T-cell (primary cell): ENCODE data around the gene GNGT2. TPM values are rescaled to one million over a fixed set of nuclear protein-coding genes. Genes with fewer than 3 reads are reported as not detected.
A peak's percentile ranks its signal among the peaks of the same experiment; 100 is the strongest.

Experiments
- ATAC-seq, 4 experiments: fragments of 200-7000 bp in 3 of 4; fragments of 150-1000 bp in 1 of 4; cut with Tn5 transposase; replicated peaks in 1 of 4; 1 replicate in 3 of 4; 2 replicates in 1 of 4; pipeline ENCODE4 v1.10.0; 2021; ENCODE audit warnings: moderate library complexity in 3 of 4, mild to moderate bottlenecking in 2 of 4, moderate number of reproducible peaks in 1 of 4
- CTCF ChIA-PET, 2 donors: fragments of 300-600 bp; sonication (Branson Sonifier 250); formaldehyde crosslinking; loops; one replicate each; lab custom pipeline; 2022; ENCODE audit warnings: antibody characterized with exemption in 2 of 2; lab: Charles Lee
- POLR2A ChIA-PET, 2 donors: fragments of 300-600 bp; sonication (Branson Sonifier 250); formaldehyde crosslinking; loops; one replicate each; lab custom pipeline; 2022; ENCODE audit warnings: antibody characterized with exemption in 2 of 2; lab: Charles Lee
- DNase-seq, 35 experiments: peaks; one replicate each; pipeline versions ENCODE4 v3.0.0 to v3.0.0-alpha.2; 2013 to 2023
- H3K27ac ChIP-seq: one replicate; pipeline ENCODE4 v1.5.1; 2013; ENCODE audit warnings: low read length
- H3K27me3 ChIP-seq, 2 experiments: replicated peaks in 1 of 2; 1 replicate in 1 of 2; 2 replicates in 1 of 2; pipeline versions ENCODE4 v1.6.1 to v1.7.0; 2013; ENCODE audit warnings: low read length in 1 of 2, mixed read lengths in 1 of 2; ENCODE audit not compliant: control insufficient read depth in 2 of 2, insufficient read depth in 2 of 2; ENCODE audit errors: extremely low read depth in 1 of 2
- H3K36me3 ChIP-seq, 2 donors: 1 replicate in 1 of 2; 2 replicates in 1 of 2; pipeline versions ENCODE4 v1.6.1 to v1.7.0; 2013; ENCODE audit warnings: low read length in 1 of 2; ENCODE audit not compliant: control insufficient read depth in 2 of 2, insufficient read depth in 1 of 2; ENCODE audit errors: extremely low read depth in 1 of 2
- H3K4me1 ChIP-seq, 2 experiments: 1 replicate in 1 of 2; 2 replicates in 1 of 2; pipeline versions ENCODE4 v1.6.1 to v1.7.0; 2013; ENCODE audit warnings: low read length in 2 of 2, mixed read lengths in 1 of 2; ENCODE audit not compliant: insufficient read depth in 2 of 2, control insufficient read depth in 1 of 2; ENCODE audit errors: extremely low read depth in 1 of 2
- H3K4me3 ChIP-seq, 2 donors: 1 replicate in 1 of 2; 2 replicates in 1 of 2; pipeline versions ENCODE4 v1.5.1 to v1.7.0; 2013; ENCODE audit warnings: mild to moderate bottlenecking in 2 of 2, low read length in 1 of 2, moderate library complexity in 1 of 2; ENCODE audit not compliant: control insufficient read depth in 1 of 2; ENCODE audit errors: extremely low read depth in 1 of 2
- H3K9me3 ChIP-seq: 2 replicates; pipeline ENCODE4 v1.7.0; 2013
- H3K27ac Mint-ChIP-seq, 2 donors: one replicate each; pipeline ENCODE4 v1.8.0; 2020 to 2021; ENCODE audit warnings: mild to moderate bottlenecking in 2 of 2, mixed read lengths in 2 of 2
- H3K27me3 Mint-ChIP-seq, 2 donors: one replicate each; pipeline ENCODE4 v1.8.0; 2021 to 2022; ENCODE audit warnings: mixed read lengths in 2 of 2
- H3K36me3 Mint-ChIP-seq: one replicate; pipeline ENCODE4 v1.8.0; 2021; ENCODE audit warnings: mixed read lengths
- H3K4me1 Mint-ChIP-seq, 3 donors: one replicate each; pipeline ENCODE4 v1.8.0; 2020 to 2022; ENCODE audit warnings: mixed read lengths in 3 of 3, mild to moderate bottlenecking in 1 of 3
- H3K4me3 Mint-ChIP-seq, 3 donors: one replicate each; pipeline ENCODE4 v1.8.0; 2020 to 2022; ENCODE audit warnings: mild to moderate bottlenecking in 3 of 3, mixed read lengths in 3 of 3, moderate library complexity in 3 of 3
- H3K9me3 Mint-ChIP-seq, 3 donors: one replicate each; pipeline ENCODE4 v1.8.0; 2020 to 2022; ENCODE audit warnings: mixed read lengths in 3 of 3
- WGBS: methylation state at CpG from one replicate; pipeline ENCODE4 v1.1.5; 2013; ENCODE audit warnings: missing lambda C conversion rate; ENCODE audit not compliant: insufficient coverage; 5-methylcytosine and 5-hydroxymethylcytosine counted together
- total RNA-seq, 35 experiments: library from RNA in 6 of 35; stranded (reverse) in 6 of 35; fragments of 120-200 nt in 1 of 35; gene quantifications; one replicate each; pipeline versions ENCODE4 v1.2.1 to v1.2.4 and lab custom pipeline; 2013 to 2026

GNGT2 gene
- total RNA-seq, 5 donors from 2014 or later (not counting 1 experiment from before 2014, with no cell fraction given) = 4.5 to 6.3 (median 5.0) TPM

GRCh38 chr17:49225554-49226236 lies 15.3 kb upstream of the GNGT2 start:
- H3K27ac Mint-ChIP-seq = peak overlapping the region in 1 of 2 donors; percentile 17
- H3K27me3 Mint-ChIP-seq = peaks cover 0 to 14% of the 10 kb centered on the region in 2 donors
- H3K36me3 ChIP-seq = peaks cover 0 to 18% of the 10 kb centered on the region in 2 donors
- WGBS = 95% methylated on average over 4 of the region's 8 CpGs
- H3K36me3 Mint-ChIP-seq = peaks cover 13% of the 10 kb centered on the region
- peak overlapping the region; percentile 9 to 34 (median 31) for H3K4me3 Mint-ChIP-seq
- ATAC-seq = no peak
- H3K4me3 ChIP-seq = no peak overlapping the region
- peaks cover 0 to 33% of the 10 kb centered on the region in 2 experiments for H3K27me3 ChIP-seq
- ChIA-PET POLR2A (no interaction called here), CTCF (interaction anchor here (0.7 to 2.3 kb wide), 4 partner anchors 15 to 221 kb away, joined by 3 to 11 read pairs (median 6); no protein-coding TSS in a partner anchor)
- H3K4me1 ChIP-seq = peaks cover 6 to 64% of the 10 kb centered on the region in 2 experiments
- H3K4me1 Mint-ChIP-seq = peaks cover 29 to 41% (median 31%) of the 10 kb centered on the region in 3 donors
- no peak overlapping the region for H3K27ac ChIP-seq
- no peaks in the 10 kb centered on the region for H3K9me3 Mint-ChIP-seq
- no peaks in the 10 kb centered on the region for H3K9me3 ChIP-seq
- DNase-seq = no peak

- peak overlapping the region; percentile 44 to 70 for H3K4me3 ChIP-seq
- no peak for ATAC-seq
- peaks cover 9 to 65% of the 10 kb centered on the region in 2 experiments for H3K4me1 ChIP-seq
These were observed 14.6 kb upstream of the GNGT2 start for GRCh38 chr17:49224997-49225337.

GRCh38 chr17:49224198-49224996 lies 14.0 kb upstream of the GNGT2 start:
- peaks cover 0 to 25% of the 10 kb centered on the region in 2 donors for H3K36me3 ChIP-seq

More at GRCh38 chr17:49224997-49225337, 14.6 kb upstream of the GNGT2 start:
- H3K9me3 Mint-ChIP-seq = no peaks in the 10 kb centered on the region
- peaks cover 31 to 44% (median 32%) of the 10 kb centered on the region in 3 donors for H3K4me1 Mint-ChIP-seq
- POLR2A ChIA-PET = no interaction called here
- peaks cover 0 to 14% of the 10 kb centered on the region in 2 donors for H3K27me3 Mint-ChIP-seq
- CTCF ChIA-PET = interaction anchor here in 1 of 2 donors (0.7 to 1.7 kb wide), 2 partner anchors 16 to 1991 kb away, joined by 3 to 5 read pairs; no protein-coding TSS in a partner anchor
- no peak for DNase-seq
- H3K36me3 ChIP-seq = peaks cover 0 to 24% of the 10 kb centered on the region in 2 donors
- peak overlapping the region; percentile 62 to 82 (median 76) for H3K4me3 Mint-ChIP-seq
- WGBS = 0% methylated on average over 1 of the region's 11 CpGs
- peaks cover 13% of the 10 kb centered on the region for H3K36me3 Mint-ChIP-seq
- H3K27ac ChIP-seq = no peak overlapping the region
- no peak overlapping the region for H3K27ac Mint-ChIP-seq
- no peaks in the 10 kb centered on the region for H3K9me3 ChIP-seq
- peaks cover 0 to 28% of the 10 kb centered on the region in 2 experiments for H3K27me3 ChIP-seq

GRCh38 chr17:49223517-49224197 lies 13.3 kb upstream of the GNGT2 start:
- ATAC-seq (peak; percentile 20 to 36 (median 28)), DNase-seq (peak in 30 of 35 experiments; percentile 17 to 75 (median 52))
- Mint-ChIP-seq H3K9me3 (no peaks in the 10 kb centered on the region), H3K27me3 (peaks cover 0 to 10% of the 10 kb centered on the region in 2 donors), H3K27ac (no peak overlapping the region), H3K4me1 (peaks cover 34 to 53% (median 40%) of the 10 kb centered on the region in 3 donors), H3K4me3 (peak overlapping the region; percentile 62 to 82 (median 76)), H3K36me3 (peaks cover 16% of the 10 kb centered on the region)
- ChIA-PET CTCF (interaction anchor here (0.6 to 1.2 kb wide), 7 partner anchors 8 to 177 kb away, joined by 3 to 10 read pairs (median 4); no protein-coding TSS in a partner anchor), POLR2A (no interaction called here)
- 8% methylated on average over 16 of the region's 31 CpGs for WGBS
- H3K27me3 ChIP-seq = peaks cover 0 to 18% of the 10 kb centered on the region in 2 experiments
- H3K27ac ChIP-seq = no peak overlapping the region
- H3K36me3 ChIP-seq = peaks cover 0 to 25% of the 10 kb centered on the region in 2 donors
- peaks cover 15 to 73% of the 10 kb centered on the region in 2 experiments for H3K4me1 ChIP-seq
- peak overlapping the region; percentile 44 to 70 for H3K4me3 ChIP-seq
- no peaks in the 10 kb centered on the region for H3K9me3 ChIP-seq

More at GRCh38 chr17:49224198-49224996, 14.0 kb upstream of the GNGT2 start:
- ATAC-seq (peak; percentile 56 to 69 (median 64)), DNase-seq (peak in 34 of 35 experiments; percentile 21 to 71 (median 48))
- H3K9me3 Mint-ChIP-seq = no peaks in the 10 kb centered on the region
- peak overlapping the region in 1 of 2 donors; percentile 23 for H3K27ac Mint-ChIP-seq
- peaks cover 13% of the 10 kb centered on the region for H3K36me3 Mint-ChIP-seq
- ChIA-PET CTCF (interaction anchor here (0.6 to 1.2 kb wide), 9 partner anchors 8 to 1991 kb away, joined by 3 to 10 read pairs (median 4); no protein-coding TSS in a partner anchor), POLR2A (no interaction called here)
- H3K4me1 ChIP-seq = peaks cover 11 to 66% of the 10 kb centered on the region in 2 experiments
- peak overlapping the region; percentile 62 to 82 (median 76) for H3K4me3 Mint-ChIP-seq
- peaks cover 0 to 23% of the 10 kb centered on the region in 2 experiments for H3K27me3 ChIP-seq
- WGBS = under 1% methylated on average over 94 of the region's 95 CpGs
- peaks cover 27 to 46% (median 33%) of the 10 kb centered on the region in 3 donors for H3K4me1 Mint-ChIP-seq
- H3K4me3 ChIP-seq = peak overlapping the region; percentile 44 to 70
- H3K27me3 Mint-ChIP-seq = peaks cover 0 to 10% of the 10 kb centered on the region in 2 donors
- no peaks in the 10 kb centered on the region for H3K9me3 ChIP-seq
- no peak overlapping the region for H3K27ac ChIP-seq

- Histone ChIP-seq H3K9me3 (no peaks in the 10 kb centered on the region), H3K36me3 (peaks cover 0 to 25% of the 10 kb centered on the region in 2 donors), H3K4me3 (no peak overlapping the region), H3K4me1 (peaks cover 16 to 78% of the 10 kb centered on the region in 2 experiments), H3K27me3 (peaks cover 0 to 18% of the 10 kb centered on the region in 2 experiments), H3K27ac (no peak overlapping the region)
- WGBS = 4% methylated on average over 3 of the region's 9 CpGs
- ChIA-PET CTCF (interaction anchor here in 1 of 2 donors (0.5 to 1.3 kb wide), 2 partner anchors 20 to 43 kb away, joined by 5 read pairs; no protein-coding TSS in a partner anchor), POLR2A (no interaction called here)
- Mint-ChIP-seq H3K4me1 (peaks cover 39 to 58% (median 44%) of the 10 kb centered on the region in 3 donors), H3K36me3 (peaks cover 19% of the 10 kb centered on the region), H3K27ac (no peak overlapping the region), H3K27me3 (peaks cover 0 to 10% of the 10 kb centered on the region in 2 donors), H3K4me3 (peak overlapping the region; percentile 62 to 82 (median 76)), H3K9me3 (no peaks in the 10 kb centered on the region)
- no peak for ATAC-seq
- DNase-seq = no peak
These were observed 12.8 kb upstream of the GNGT2 start for GRCh38 chr17:49223168-49223516.
